ENCODE measurements around the gene SMARCD2.
"Not testable (repeated sequence)": the region's sequence is repeated elsewhere in the genome, so short reads cannot be mapped to it uniquely, and the experiment has no call there.

SMARCD2 gene

DNA sequence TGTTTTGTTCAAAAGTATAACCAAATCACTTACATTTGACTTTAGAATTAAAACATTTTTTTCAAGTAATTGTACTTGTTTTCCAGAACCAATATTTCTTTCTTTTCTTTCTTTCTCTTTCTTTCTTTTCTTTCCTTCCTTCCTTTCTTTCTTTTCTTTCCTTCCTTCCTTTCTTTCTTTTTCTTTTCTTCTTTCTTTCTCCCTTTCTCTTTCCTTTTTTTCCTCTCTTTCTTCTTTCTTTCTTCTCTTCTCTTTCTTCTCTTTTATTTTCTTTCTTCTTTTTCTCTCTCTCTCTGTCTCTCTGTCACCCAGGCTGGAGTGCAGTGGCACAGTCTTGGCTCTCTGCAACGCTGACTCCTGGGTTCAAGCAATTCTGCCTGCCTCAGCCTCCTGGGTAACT is 41.7 kb downstream of the SMARCD2 start:
- DNase-seq (ENCODE audit: low read depth), result no peak

DNA sequence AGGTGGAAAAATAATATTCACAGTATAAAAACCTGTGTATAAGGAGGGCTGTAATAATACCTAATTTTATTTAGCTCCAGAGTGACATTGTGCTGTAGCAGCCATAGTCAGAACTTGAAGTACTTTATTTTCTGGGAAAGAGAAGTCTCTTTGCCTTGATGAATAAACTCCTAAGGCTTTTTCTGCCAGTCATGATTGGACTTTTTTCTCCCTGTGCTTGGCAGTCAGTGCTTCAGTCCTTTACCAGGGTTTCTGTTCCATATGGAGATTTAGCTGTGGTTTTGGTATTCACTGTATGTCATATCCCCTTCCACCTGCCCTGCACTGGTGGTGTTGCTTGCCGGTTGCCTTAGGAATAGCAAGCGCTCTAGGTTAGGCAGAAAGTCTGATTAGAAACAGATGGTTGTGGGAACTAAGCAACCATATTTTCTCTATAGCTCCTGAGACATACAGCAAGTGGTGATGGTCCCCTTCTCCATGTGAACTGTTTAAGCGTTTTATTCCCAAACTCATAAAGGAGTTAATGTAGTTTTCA is 43.8 kb downstream of the SMARCD2 start:
- no peak for DNase-seq (ENCODE audit: low read depth)

DNA sequence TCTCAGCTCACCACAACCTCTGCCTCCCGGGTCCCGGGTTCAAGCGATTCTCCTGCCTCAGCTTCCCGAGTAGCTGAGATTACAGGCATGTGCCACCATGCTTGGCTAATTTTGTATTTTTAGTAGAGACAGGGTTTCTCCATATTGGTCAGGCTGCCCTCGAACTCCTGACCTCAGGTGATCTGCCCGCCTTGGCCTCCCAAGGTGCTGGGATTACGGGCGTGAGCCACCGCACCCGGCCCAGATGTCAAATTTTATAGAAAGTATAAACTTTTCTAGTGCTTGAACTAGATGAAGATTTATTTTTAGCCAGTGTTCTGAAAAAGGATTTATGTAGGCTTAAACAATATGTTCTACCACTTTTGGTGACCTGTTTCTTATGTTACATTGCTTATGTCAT is 46.1 kb downstream of the SMARCD2 start:
- DNase-seq (ENCODE audit: low read depth), result not testable (repeated sequence)

DNA sequence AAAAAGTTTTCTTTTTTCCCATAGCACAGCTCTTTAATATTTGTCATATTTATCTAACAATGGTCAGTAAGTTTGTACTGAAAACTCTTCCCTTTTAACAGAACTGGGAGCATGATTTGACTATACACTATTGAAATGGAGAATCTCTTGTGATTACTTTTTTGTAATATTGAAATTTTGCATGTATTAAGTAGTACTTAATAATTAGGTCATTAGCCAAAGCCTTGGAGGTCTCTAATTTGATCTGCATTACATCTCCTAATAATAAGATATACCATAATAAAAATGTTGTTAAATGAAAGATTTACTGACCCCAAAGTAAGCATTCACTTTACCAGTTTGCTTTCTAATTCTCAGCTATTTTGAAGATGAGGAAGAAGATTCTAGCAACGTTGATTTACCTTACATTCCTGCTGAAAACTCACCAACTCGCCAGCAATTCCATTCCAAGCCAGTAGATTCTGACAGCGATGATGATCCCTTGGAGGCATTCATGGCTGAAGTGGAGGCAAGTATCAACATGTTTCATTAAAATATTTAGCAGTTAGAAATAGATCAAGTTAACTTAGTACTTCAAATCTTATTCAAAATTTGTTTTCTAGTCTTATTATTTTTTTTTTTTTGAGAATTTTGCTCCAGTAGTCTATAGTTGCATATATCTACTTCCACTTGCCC is 50.3 kb downstream of the SMARCD2 start:
- no peak for DNase-seq (ENCODE audit: low read depth)

DNA sequence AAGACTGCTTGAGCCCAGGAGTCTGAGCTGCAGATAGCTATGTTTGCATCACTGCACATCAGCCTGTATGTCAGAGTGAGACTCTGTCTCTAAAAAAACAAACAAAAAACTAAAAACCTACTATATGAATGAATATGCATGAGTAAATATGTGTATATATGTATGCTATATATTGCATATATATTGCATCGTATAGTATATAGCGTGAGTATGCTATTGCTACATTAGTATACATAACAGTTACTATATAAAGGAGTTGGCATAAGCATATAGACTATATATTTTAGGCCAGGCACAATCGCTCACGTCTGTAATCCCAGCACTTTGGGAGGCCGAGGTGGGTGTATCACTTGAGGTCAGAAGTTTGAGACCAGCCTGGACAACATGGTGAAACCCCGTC is 52.4 kb downstream of the SMARCD2 start:
- no peak for DNase-seq (ENCODE audit: low read depth)

DNA sequence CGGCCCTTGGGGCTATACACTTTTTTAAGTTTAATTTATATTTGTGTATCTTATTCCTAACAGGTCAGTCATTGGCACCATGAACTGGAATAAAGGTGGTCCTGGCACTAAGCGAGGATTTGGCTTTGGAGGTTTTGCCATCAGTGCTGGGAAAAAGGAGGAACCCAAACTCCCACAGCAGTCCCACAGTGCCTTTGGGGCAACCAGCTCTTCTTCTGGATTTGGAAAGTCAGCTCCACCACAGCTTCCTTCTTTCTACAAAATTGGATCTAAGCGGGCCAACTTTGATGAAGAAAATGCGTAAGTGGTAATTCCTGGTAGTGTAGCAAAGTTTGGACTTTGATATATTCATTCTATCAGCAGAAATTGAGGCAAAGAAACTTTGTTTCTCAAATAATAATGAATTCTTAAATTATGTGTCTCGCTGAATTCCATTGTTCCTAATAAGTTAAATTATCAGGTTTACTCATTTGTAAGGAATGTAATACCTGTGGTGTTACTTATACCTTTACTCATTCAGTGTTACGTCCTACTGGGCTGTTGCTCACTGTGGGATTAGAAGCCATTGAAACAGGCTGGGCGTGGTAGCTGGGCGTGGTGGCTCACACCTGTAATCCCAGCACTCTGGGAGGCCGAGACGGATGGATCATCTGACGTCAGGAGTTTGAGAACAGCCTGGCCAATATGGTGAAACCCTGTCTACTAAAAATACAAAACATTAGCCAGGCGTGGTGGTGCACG is 55.3 kb downstream of the SMARCD2 start:
- no peak for DNase-seq (ENCODE audit: low read depth)

DNA sequence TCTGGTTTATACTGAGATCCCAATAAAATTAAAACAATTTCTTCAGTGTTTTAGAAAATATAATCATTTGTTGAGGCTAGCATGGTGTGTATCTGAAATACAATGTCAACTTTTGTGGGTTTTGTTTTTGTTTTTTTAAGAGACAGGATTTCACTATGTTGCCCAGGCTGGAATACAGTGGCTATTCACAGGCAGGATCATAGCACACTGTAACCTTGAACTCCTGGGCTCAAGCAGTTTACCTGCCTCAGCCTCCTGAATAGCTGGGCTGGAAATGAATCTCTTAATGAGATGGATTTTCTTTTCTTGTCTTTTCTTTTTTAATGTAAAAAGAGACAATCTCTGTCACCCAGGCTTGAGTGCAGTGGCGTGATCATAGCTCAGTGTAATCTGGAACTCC is 56.4 kb downstream of the SMARCD2 start:
- no peak for DNase-seq (ENCODE audit: low read depth)

DNA sequence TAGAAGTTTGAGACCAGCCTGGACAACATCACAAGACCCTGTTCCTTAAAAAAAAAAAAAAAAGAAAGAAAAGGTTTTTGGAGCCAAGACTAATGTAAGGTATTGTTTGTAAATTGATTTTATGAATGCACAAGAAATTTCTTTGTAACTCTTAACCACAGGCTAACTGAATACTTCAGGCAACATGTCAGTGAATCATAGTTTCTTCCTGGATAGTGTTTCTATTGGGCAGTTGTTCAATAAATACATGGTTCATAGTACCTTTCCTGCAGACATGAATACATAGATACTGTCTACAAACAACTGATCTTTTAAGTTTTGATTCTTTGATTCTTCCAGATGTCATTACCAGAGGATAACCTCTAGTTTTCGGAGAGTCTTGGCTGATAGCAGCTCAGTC is 56.9 kb downstream of the SMARCD2 start:
- DNase-seq (ENCODE audit: low read depth), result no peak

DNA sequence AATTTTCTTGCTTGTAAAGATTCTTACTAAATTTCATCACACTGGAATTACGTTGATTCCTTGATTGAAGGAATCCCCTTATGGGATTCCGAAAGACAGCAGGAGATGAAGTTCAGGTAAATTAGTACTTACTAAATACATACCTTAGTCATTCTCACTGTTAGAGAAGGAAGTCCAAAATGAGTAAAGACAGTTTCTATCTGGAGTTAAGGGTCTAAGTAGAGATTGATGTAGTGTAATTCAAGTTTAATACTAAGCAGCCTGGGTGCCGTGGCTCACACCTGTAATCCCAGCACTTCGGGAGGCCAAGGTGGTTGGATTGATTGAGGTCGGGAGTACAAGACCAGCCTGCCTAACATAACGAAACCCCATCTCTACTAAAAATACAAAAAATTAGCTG is 59.0 kb downstream of the SMARCD2 start:
- no peak for DNase-seq (ENCODE audit: low read depth)
